Activated CD4-positive, alpha-beta memory T cell treated with anti-CD3 and anti-CD28 coated beads for 36 hours (primary cell): ENCODE measurements around the gene CCND3. TPM values are rescaled to one million over a fixed set of nuclear protein-coding genes. Genes with fewer than 3 reads are reported as not detected.
A peak's percentile ranks its signal among the peaks of the same experiment; 100 is the strongest.

Source experiments
- CTCF ChIA-PET: fragments of 350-600 bp; sonication (Branson Sonifier 250); formaldehyde crosslinking; loops from one replicate; lab custom pipeline; 2021; ENCODE audit warnings: antibody characterized with exemption, inconsistent platforms; lab: Charles Lee
- POLR2A ChIA-PET: fragments of 350-600 bp; sonication (Branson Sonifier 250); formaldehyde crosslinking; loops from one replicate; lab custom pipeline; 2021; ENCODE audit warnings: antibody characterized with exemption; lab: Charles Lee
- DNase-seq: peaks from one replicate; pipeline ENCODE4 v3.0.0-alpha.2; 2020
- H3K27ac Mint-ChIP-seq: one replicate; pipeline ENCODE4 v1.8.0; 2021; ENCODE audit warnings: mixed read lengths
- H3K27me3 Mint-ChIP-seq: one replicate; pipeline ENCODE4 v1.8.0; 2021; ENCODE audit warnings: mixed read lengths
- H3K36me3 Mint-ChIP-seq: one replicate; pipeline ENCODE4 v1.8.0; 2021; ENCODE audit warnings: mixed read lengths
- H3K4me1 Mint-ChIP-seq: one replicate; pipeline ENCODE4 v1.8.0; 2021; ENCODE audit warnings: low read depth, mixed read lengths
- H3K4me3 Mint-ChIP-seq: one replicate; pipeline ENCODE4 v1.8.0; 2021; ENCODE audit warnings: mild to moderate bottlenecking, mixed read lengths
- H3K9me3 Mint-ChIP-seq: one replicate; pipeline ENCODE4 v1.8.0; 2021; ENCODE audit warnings: mixed read lengths
- intact Hi-C: fragments of 100-400 bp; cut with micrococcal nuclease; formaldehyde crosslinking; loops from one replicate; pipeline ENCODE4 v1.15.1; 2023
- total RNA-seq, 2 experiments: library from RNA; stranded (reverse); gene quantifications; one replicate each; pipeline ENCODE4 v1.2.3, GENCODE V29; 2021

Gene CCND3
- total RNA-seq, result 100 to 1,000 TPM; 570 to 573 TPM

GRCh38 chr6:41941280-41942066, at the start of gene CCND3:
TSS of gene CCND3 (minus strand) at chr6:41941808. CDS start at chr6:41941649, 159 bp downstream.
- peaks cover 45% of the 10 kb centered on the region for H3K36me3 Mint-ChIP-seq
- peaks cover 50% of the 10 kb centered on the region for H3K4me1 Mint-ChIP-seq
- DNase-seq, result peak; percentile 94
- no peaks in the 10 kb centered on the region for H3K27me3 Mint-ChIP-seq
- intact Hi-C loops, result loop anchor here (1.0 to 5.0 kb wide), 4 partner anchors 17 to 98 kb away; partner anchors contain the start of genes BYSL and MED20
- CTCF ChIA-PET, result interaction anchor here (1.0 to 18.7 kb wide), 7 partner anchors 9 to 155 kb away, joined by 3 to 470 read pairs (median 5); partner anchors contain the start of genes BYSL, MED20, TAF8 and TOMM6
- POLR2A ChIA-PET, result interaction anchor here (0.9 to 12.8 kb wide), 13 partner anchors 16 to 154 kb away, joined by 3 to 177 read pairs (median 4); partner anchors contain the start of genes BYSL, MED20, TAF8 and TOMM6
- peak within 1 kb of the TSS; percentile 99 for H3K4me3 Mint-ChIP-seq
- peak within 1 kb of the TSS; percentile 94 for H3K27ac Mint-ChIP-seq
- H3K9me3 Mint-ChIP-seq, result no peaks in the 10 kb centered on the region

DNA sequence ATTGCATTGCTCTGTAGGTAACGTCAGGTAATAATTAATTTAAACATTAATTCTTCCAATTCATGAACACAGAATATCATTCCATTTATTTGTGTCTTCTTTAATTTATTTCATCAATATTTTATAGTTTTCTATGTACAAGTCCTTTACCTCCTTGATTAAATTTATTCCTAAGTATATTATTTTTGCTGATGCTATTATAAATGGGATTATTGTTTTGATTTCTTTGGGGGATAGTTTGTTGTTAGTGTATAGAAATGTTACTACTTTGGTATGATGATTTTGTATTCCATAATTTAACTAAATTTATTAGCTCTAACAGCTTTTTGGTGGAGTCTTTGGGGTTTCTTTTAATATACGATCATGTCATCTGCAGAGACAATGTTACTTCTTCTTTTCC, 44.7 kb upstream of the CCND3 start:
- DNase-seq, result no peak
- ChIA-PET CTCF (no interaction called here), POLR2A (no interaction called here)
- H3K27ac Mint-ChIP-seq, result no peak overlapping the region
- intact Hi-C loops, result no loop called here
- H3K36me3 Mint-ChIP-seq, result peaks cover 5% of the 10 kb centered on the region
- no peak overlapping the region for H3K4me3 Mint-ChIP-seq
- peaks cover 65% of the 10 kb centered on the region for H3K4me1 Mint-ChIP-seq
- H3K27me3 Mint-ChIP-seq, result no peaks in the 10 kb centered on the region
- no peaks in the 10 kb centered on the region for H3K9me3 Mint-ChIP-seq

DNA sequence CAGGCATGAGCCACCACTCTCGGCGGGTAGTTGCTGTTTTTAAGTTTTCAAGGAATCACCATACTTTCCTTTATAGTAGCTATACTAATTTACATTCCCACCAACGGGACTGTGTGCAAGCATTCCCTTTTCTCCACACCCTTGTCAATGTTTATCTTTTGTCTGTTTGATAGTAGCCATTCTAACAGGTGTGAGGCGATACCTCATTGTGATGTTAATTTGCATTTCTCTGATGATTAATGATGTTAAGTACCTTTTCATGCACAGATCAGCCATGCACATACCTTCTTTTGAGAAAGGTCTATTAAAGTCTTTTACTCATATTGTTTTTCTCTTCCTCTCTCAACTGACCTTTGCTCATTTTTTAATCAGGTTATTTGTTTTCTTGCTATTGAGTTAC, 43.0 kb upstream of the CCND3 start:
- Mint-ChIP-seq H3K9me3 (no peaks in the 10 kb centered on the region), H3K36me3 (peaks cover 3% of the 10 kb centered on the region), H3K27ac (peak overlapping the region; percentile 10), H3K4me3 (no peak overlapping the region), H3K27me3 (no peaks in the 10 kb centered on the region), H3K4me1 (peaks cover 66% of the 10 kb centered on the region)
- ChIA-PET POLR2A (no interaction called here), CTCF (interaction anchor here (0.9 kb wide), 1 partner anchor 20 kb away, joined by 4 read pairs; no protein-coding TSS in a partner anchor)
- no peak for DNase-seq
- intact Hi-C loops, result loop anchor here (2.0 kb wide), 1 partner anchor 24 kb away; no protein-coding TSS in a partner anchor

GRCh38 chr6:41976794-41977484, 35.3 kb upstream of the CCND3 start:
- DNase-seq, result peak; percentile 64
- ChIA-PET CTCF (interaction anchor here (0.5 to 4.3 kb wide), 4 partner anchors 9 to 129 kb away, joined by 3 to 23 read pairs (median 4); no protein-coding TSS in a partner anchor), POLR2A (interaction anchor here (1.0 to 3.9 kb wide), 12 partner anchors 9 to 67 kb away, joined by 3 to 11 read pairs (median 4); no protein-coding TSS in a partner anchor)
- peaks cover 3% of the 10 kb centered on the region for H3K36me3 Mint-ChIP-seq
- H3K4me3 Mint-ChIP-seq, result peak overlapping the region; percentile 57
- intact Hi-C loops, result loop anchor here (1.0 to 5.0 kb wide), 5 partner anchors 14 to 54 kb away; partner anchors contain the start of gene CCND3
- no peaks in the 10 kb centered on the region for H3K9me3 Mint-ChIP-seq
- H3K4me1 Mint-ChIP-seq, result peaks cover 67% of the 10 kb centered on the region
- H3K27ac Mint-ChIP-seq, result peak overlapping the region; percentile 94
- no peaks in the 10 kb centered on the region for H3K27me3 Mint-ChIP-seq

DNA sequence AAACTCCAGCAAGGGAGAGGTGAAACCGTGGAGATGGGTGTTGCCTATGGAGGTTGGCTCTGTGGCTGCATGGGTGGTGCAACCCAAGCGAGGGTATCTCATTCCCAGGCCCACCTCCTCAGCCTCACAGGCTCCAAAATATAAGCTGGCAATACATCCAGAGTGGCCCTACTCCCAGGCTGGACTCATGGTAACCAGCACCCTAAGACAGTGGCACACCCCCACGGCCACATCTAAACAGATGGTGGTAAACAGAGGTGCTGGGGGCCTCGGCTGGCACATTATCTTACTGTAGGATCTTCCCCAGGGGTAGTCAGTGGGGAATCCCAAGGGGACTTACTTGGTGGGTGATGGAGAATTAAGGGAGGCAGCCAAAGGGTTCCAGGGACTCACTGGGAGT, 33.7 kb upstream of the CCND3 start:
- H3K4me1 Mint-ChIP-seq, result peaks cover 75% of the 10 kb centered on the region
- intact Hi-C loops, result loop anchor here (5.0 kb wide), 1 partner anchor 33 kb away; the partner anchor contains the start of gene CCND3
- peak overlapping the region; percentile 94 for H3K27ac Mint-ChIP-seq
- H3K27me3 Mint-ChIP-seq, result no peaks in the 10 kb centered on the region
- ChIA-PET POLR2A (interaction anchor here (0.5 to 3.9 kb wide), 3 partner anchors 13 to 54 kb away, joined by 3 to 11 read pairs (median 7); partner anchors contain the start of gene MED20), CTCF (interaction anchor here (0.6 to 4.3 kb wide), 3 partner anchors 10 to 167 kb away, joined by 3 to 23 read pairs (median 4); no protein-coding TSS in a partner anchor)
- H3K4me3 Mint-ChIP-seq, result peak overlapping the region; percentile 10
- peaks cover 3% of the 10 kb centered on the region for H3K36me3 Mint-ChIP-seq
- DNase-seq, result no peak
- H3K9me3 Mint-ChIP-seq, result no peaks in the 10 kb centered on the region

DNA sequence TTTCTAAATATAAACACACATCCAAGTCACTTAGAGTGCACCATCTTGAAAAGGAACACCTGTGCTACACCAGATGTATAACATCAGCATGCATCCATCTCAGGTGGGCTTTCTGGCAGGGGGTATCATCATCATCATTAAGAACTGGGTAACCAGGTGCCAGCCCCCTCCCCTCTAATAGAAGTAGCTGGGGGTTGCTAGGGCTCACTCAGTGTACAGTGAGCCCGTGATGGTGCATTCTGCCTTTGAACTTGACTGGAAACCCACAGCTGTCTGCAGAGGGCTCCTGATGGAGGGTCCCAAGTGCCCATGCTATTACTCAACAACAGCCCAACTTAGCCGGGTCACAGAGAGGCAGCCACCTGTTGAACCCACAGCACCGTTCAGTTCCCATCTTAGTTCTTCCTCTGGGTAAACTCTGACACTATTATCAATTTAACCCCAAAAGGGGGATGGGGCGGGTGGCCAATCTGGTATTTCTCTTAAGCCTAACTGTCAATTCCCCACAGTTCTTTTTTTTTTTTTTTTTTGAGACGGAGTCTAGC, 32.7 kb upstream of the CCND3 start:
- DNase-seq, result no peak
- POLR2A ChIA-PET, result interaction anchor here (3.9 kb wide), 1 partner anchor 12 kb away, joined by 11 read pairs; no protein-coding TSS in a partner anchor
- H3K9me3 Mint-ChIP-seq, result no peaks in the 10 kb centered on the region
- H3K27me3 Mint-ChIP-seq, result no peaks in the 10 kb centered on the region
- CTCF ChIA-PET, result interaction anchor here (0.6 to 4.3 kb wide), 3 partner anchors 11 to 166 kb away, joined by 3 to 23 read pairs (median 4); no protein-coding TSS in a partner anchor
- H3K4me1 Mint-ChIP-seq, result peaks cover 74% of the 10 kb centered on the region
- no peak overlapping the region for H3K4me3 Mint-ChIP-seq
- peaks cover 3% of the 10 kb centered on the region for H3K36me3 Mint-ChIP-seq
- intact Hi-C loops, result no loop called here
- H3K27ac Mint-ChIP-seq, result peak overlapping the region; percentile 94

DNA sequence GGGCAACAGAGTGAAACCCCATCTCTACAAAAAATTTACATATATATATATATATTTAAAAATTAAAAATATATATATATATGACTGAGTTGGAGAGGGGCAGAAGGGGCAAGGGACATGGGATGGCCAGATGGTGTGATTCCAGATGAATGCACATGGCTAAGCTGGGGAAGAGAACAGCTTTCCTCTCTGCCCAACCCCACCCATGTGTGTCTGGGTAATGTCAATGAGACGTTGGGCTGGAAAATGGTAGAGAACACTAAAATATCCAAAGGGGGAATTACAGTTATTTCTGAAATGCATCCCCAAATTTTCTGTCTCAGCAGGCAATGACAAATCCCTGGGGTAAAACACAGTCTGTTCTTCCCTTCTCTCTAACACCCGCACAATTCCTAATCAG, 31.2 kb upstream of the CCND3 start:
- intact Hi-C loops, result no loop called here
- peaks cover 3% of the 10 kb centered on the region for H3K36me3 Mint-ChIP-seq
- H3K4me3 Mint-ChIP-seq, result no peak overlapping the region
- ChIA-PET CTCF (interaction anchor here (1.1 to 1.2 kb wide), 3 partner anchors 10 to 71 kb away, joined by 3 read pairs; no protein-coding TSS in a partner anchor), POLR2A (interaction anchor here (1.2 to 1.3 kb wide), 2 partner anchors 37 to 56 kb away, joined by 3 to 5 read pairs; no protein-coding TSS in a partner anchor)
- H3K27me3 Mint-ChIP-seq, result no peaks in the 10 kb centered on the region
- DNase-seq, result no peak
- peaks cover 80% of the 10 kb centered on the region for H3K4me1 Mint-ChIP-seq
- H3K9me3 Mint-ChIP-seq, result no peaks in the 10 kb centered on the region
- H3K27ac Mint-ChIP-seq, result peak overlapping the region; percentile 91

DNA sequence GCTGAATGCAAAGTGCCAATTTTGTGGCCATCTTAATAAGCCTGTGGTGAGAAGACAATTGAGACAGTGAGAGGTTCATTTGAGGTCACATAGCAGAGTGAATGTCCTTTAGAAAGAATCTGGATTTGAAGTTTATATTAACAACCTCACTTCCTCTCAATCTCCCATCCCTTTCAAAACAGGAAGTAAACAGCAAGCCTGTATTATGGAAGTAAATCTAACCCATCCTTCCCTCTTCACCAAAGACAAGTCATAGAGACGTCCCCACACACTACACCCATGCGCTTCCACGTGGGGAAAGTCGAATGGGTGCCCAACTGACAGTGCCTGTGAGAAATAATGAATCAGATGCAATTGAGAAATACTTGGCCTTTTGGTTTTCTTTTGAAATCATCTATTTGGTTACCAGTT, 28.8 kb upstream of the CCND3 start:
- Mint-ChIP-seq H3K9me3 (no peaks in the 10 kb centered on the region), H3K27me3 (no peaks in the 10 kb centered on the region), H3K4me3 (peak overlapping the region; percentile 57), H3K4me1 (peaks cover 81% of the 10 kb centered on the region), H3K36me3 (peaks cover 1% of the 10 kb centered on the region), H3K27ac (peak overlapping the region; percentile 99)
- ChIA-PET CTCF (no interaction called here), POLR2A (no interaction called here)
- DNase-seq, result peak; percentile 82
- intact Hi-C loops, result loop anchor here (1.0 to 2.0 kb wide), 2 partner anchors 12 to 42 kb away; no protein-coding TSS in a partner anchor

DNA sequence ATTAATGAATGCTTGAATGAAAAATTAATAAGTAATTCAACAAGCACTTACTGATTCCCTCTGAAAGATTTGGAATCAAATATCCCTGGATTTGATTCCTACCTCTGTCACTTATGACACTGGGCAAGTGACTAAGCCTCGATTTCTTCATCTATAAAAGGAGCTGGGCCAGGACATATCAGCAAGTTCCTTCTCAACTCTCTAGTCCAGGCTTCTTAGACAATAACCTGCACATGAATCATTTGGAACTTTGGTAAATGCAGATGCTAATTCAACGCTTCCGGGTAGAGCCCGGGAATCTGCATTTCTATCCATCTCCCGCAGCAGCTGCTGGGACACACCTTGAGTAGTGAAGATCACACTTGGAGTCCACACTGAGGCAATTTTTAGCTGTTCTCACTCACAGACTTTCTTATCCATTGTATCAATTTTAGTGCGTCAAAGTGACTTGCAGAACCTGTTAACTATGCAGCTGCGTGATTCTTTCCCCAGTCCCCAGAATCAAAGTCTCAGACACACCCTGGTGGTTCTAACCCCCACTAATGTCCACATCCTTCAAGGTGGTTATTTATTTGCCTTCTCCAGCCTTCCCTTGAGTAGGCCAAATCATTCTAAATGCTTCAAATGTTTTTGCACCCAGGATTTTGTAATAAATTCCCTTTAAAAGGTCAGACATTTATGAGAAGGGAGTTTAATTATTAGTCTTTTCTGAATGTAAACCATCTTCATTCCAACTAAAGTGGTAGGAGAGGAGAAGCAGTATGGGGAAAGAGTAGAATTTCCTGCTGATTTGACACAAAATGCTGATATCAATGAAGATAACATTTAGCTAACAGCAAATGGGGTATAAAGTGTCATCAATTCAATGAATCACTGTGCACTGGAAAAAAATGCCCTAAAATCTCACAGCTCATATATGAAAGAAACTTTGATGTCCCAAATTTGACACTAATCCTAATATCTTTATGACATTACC, 26.0 kb upstream of the CCND3 start:
- no peak for DNase-seq
- H3K4me3 Mint-ChIP-seq, result no peak overlapping the region
- CTCF ChIA-PET, result interaction anchor here (1.1 to 2.6 kb wide), 3 partner anchors 28 to 77 kb away, joined by 4 to 16 read pairs (median 5); no protein-coding TSS in a partner anchor
- no peaks in the 10 kb centered on the region for H3K27me3 Mint-ChIP-seq
- intact Hi-C loops, result no loop called here
- H3K4me1 Mint-ChIP-seq, result peaks cover 84% of the 10 kb centered on the region
- H3K36me3 Mint-ChIP-seq, result peaks cover 3% of the 10 kb centered on the region
- H3K27ac Mint-ChIP-seq, result peak overlapping the region; percentile 78
- peaks cover 2% of the 10 kb centered on the region for H3K9me3 Mint-ChIP-seq
- POLR2A ChIA-PET, result interaction anchor here (0.8 to 1.3 kb wide), 4 partner anchors 10 to 61 kb away, joined by 3 to 4 read pairs (median 3); no protein-coding TSS in a partner anchor

GRCh38 chr6:41966961-41967311, 25.3 kb upstream of the CCND3 start:
- Mint-ChIP-seq H3K27me3 (no peaks in the 10 kb centered on the region), H3K9me3 (peaks cover 2% of the 10 kb centered on the region), H3K27ac (peak overlapping the region; percentile 78), H3K36me3 (peaks cover 2% of the 10 kb centered on the region), H3K4me3 (no peak overlapping the region), H3K4me1 (peaks cover 81% of the 10 kb centered on the region)
- ChIA-PET POLR2A (interaction anchor here (0.8 to 1.4 kb wide), 5 partner anchors 22 to 62 kb away, joined by 3 read pairs; no protein-coding TSS in a partner anchor), CTCF (interaction anchor here (2.6 kb wide), 1 partner anchor 77 kb away, joined by 16 read pairs; no protein-coding TSS in a partner anchor)
- no peak for DNase-seq
- intact Hi-C loops, result no loop called here
